ENCODE results near the gene CTNND1. TPM values are rescaled to one million over a fixed set of nuclear protein-coding genes. Genes with fewer than 3 reads are reported as not detected.

CTNND1 gene
- total RNA-seq, 4 donors from 2014 or later: 87.6 to 123 (median 93.8) TPM

DNA sequence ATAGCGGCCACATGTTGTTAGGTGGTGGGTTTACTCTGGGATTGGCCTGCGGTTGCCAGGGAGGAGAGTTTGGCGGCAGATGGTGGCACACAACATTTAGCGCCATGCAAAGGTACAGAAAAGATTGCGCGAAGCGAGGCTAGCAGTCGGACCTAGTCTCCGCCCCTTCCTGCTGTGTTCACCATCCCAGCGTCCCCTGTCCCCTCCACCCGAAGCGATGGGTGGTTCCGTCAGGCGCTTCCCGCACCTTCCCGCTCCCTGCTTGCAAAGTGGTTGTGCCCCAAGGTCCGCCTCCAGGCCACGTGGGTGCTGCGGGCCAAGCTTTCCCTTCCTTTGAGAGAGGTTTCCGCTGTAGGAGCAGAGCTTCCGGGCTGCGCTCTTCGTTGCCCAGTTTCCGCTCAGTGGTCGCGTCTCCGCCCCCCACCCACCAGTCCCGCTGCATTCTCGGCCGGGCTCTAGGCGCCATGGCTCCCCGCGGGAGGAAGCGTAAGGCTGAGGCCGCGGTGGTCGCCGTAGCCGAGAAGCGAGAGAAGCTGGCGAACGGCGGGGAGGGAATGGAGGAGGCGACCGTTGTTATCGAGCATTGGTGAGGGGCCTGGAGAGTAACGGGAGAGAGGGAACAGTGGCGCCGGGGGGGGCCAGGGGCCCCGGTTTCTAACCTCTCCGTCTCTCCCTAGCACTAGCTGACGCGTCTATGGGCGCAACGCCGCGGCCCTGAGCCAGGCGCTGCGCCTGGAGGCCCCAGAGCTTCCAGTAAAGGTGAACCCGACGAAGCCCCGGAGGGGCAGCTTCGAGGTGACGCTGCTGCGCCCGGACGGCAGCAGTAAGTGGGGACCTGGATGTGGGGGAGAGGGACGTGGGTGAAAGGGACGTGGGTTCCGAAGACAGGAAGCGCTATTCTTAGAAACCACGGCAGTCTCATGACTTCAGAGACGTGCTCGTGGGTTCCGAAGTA, 20.2 kb upstream of the CTNND1 start, which contains the start of gene SELENOH:
TSS of gene SELENOH (plus strand) at position 360 of the 955 bp plus-strand sequence. CDS start at position 465, 105 bp downstream.
- peak; percentile 100 for ATAC-seq
- Histone ChIP-seq H3K27me3 (no peaks in the 10 kb centered on the region), H3K36me3 (peaks cover 0 to 72% of the 10 kb centered on the region in 2 donors), H3K27ac (peak within 1 kb of the TSS; percentile 87 to 94 (median 90)), H3K9me3 (no peaks in the 10 kb centered on the region), H3K4me1 (peaks cover 0 to 28% (median 7%) of the 10 kb centered on the region in 3 donors), H3K4me3 (peak within 1 kb of the TSS; percentile 81 to 89)
- 0 to 1% methylated on average over 16 to 26 of the region's 75 CpGs for WGBS, 2 donors (ENCODE audit: low coverage in 1 of 2)
- TF ChIP-seq POLR2AphosphoS5 (IDR thresholded peaks at IDR 0.05) (peak; percentile 94), EP300 (IDR thresholded peaks at IDR 0.05) (no peak), POLR2A (IDR thresholded peaks at IDR 0.05) (peak; percentile 65 to 81)
- TF ChIP-seq, protein P1, sequence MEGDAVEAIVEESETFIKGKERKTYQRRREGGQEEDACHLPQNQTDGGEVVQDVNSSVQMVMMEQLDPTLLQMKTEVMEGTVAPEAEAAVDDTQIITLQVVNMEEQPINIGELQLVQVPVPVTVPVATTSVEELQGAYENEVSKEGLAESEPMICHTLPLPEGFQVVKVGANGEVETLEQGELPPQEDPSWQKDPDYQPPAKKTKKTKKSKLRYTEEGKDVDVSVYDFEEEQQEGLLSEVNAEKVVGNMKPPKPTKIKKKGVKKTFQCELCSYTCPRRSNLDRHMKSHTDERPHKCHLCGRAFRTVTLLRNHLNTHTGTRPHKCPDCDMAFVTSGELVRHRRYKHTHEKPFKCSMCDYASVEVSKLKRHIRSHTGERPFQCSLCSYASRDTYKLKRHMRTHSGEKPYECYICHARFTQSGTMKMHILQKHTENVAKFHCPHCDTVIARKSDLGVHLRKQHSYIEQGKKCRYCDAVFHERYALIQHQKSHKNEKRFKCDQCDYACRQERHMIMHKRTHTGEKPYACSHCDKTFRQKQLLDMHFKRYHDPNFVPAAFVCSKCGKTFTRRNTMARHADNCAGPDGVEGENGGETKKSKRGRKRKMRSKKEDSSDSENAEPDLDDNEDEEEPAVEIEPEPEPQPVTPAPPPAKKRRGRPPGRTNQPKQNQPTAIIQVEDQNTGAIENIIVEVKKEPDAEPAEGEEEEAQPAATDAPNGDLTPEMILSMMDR (IDR thresholded peaks at IDR 0.05): peak in 2 of 4 experiments; percentile 1 to 14

DNA sequence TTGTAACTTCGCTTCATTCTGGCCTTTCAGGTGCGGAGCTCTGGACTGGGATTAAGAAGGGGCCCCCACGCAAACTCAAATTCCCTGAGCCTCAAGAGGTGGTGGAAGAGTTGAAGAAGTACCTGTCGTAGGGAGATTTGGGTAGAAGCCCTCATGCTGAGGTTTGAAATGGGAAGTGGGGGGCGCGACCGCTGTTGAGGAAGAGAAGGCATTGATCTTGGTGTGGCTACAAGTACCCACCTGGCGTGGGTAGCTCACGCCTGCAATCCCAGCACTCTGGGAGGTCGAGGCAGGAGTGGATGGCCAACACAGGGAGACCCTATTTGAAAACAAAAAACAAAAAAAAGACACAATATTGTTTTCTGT, 19.5 kb upstream of the CTNND1 start:
- Histone ChIP-seq H3K27me3 (no peaks in the 10 kb centered on the region), H3K36me3 (peaks cover 0 to 78% of the 10 kb centered on the region in 2 donors), H3K9me3 (no peaks in the 10 kb centered on the region), H3K27ac (peak overlapping the region; percentile 87 to 94 (median 90)), H3K4me3 (peak overlapping the region; percentile 81 to 89), H3K4me1 (peaks cover 0 to 28% (median 7%) of the 10 kb centered on the region in 3 donors)
- ATAC-seq: no peak
- 2 to 4% methylated on average over 10 of the region's 10 CpGs for WGBS, 2 donors (ENCODE audit: low coverage in 1 of 2)
- no peak for TF ChIP-seq POLR2AphosphoS5 (IDR thresholded peaks at IDR 0.05)
- no peak for TF ChIP-seq EP300 (IDR thresholded peaks at IDR 0.05)
- TF ChIP-seq, protein P1 (IDR thresholded peaks at IDR 0.05): no peak
- no peak for TF ChIP-seq POLR2A (IDR thresholded peaks at IDR 0.05)

DNA sequence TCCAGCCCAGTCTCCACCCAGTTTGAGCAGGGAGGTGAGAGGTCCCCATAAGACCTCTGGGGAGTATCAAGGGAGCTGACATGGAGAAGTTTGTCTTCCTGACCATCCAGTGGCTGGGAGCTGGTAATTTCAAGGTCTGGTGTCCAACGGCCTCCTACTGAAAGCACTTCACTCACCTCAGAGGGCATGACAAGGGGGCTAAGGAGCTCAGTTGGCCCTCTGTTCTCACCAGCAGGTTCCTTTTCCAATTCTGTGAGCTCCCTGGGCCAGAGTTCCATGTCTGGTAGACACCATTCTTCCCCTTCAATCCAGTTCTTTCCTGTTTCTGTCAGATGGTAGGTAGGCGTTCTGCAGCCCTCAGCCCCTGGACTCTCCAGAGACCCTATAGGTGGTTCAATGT, 17.2 kb upstream of the CTNND1 start:
- Histone ChIP-seq H3K4me1 (peaks cover 0 to 28% (median 7%) of the 10 kb centered on the region in 3 donors), H3K4me3 (no peak overlapping the region), H3K9me3 (no peaks in the 10 kb centered on the region), H3K27ac (no peak overlapping the region), H3K27me3 (no peaks in the 10 kb centered on the region), H3K36me3 (peaks cover 0 to 65% of the 10 kb centered on the region in 2 donors)
- ATAC-seq: no peak
- TF ChIP-seq POLR2AphosphoS5 (IDR thresholded peaks at IDR 0.05) (no peak), POLR2A (IDR thresholded peaks at IDR 0.05) (no peak), EP300 (IDR thresholded peaks at IDR 0.05) (no peak)
- TF ChIP-seq, protein P1 (IDR thresholded peaks at IDR 0.05): no peak
- WGBS, 2 donors (ENCODE audit: low coverage in 1 of 2): 80% methylated on average over 2 of the region's 2 CpGs; no CpG with 5 or more reads in 1 of the 2 donors

DNA sequence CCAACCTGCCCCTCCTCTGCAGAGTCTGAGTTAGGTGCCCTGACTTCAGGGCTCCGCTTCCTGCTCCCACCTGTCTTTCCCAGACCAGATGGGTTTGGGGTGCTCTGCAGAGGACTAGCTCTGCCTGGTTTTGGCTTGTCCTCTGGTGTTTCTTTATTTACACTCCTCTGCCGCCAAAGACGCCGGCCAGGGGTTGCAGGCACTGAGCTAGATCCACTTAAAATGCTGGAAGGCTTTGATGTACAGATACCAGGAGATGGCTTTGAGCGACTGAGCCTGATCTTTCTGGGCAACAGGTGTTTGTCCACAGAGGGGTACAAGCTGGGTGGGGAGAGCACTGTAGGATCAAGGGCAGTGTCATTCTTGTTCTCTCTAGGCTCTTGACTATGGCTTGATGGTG, 16.4 kb upstream of the CTNND1 start:
- H3K27me3 ChIP-seq: no peaks in the 10 kb centered on the region
- peaks cover 0 to 28% (median 7%) of the 10 kb centered on the region in 3 donors for H3K4me1 ChIP-seq
- no peak overlapping the region for H3K4me3 ChIP-seq
- 100% methylated on average over 1 of the region's 5 CpGs for WGBS, 2 donors (ENCODE audit: low coverage in 1 of 2)
- ATAC-seq: no peak
- peaks cover 0 to 57% of the 10 kb centered on the region in 2 donors for H3K36me3 ChIP-seq
- no peaks in the 10 kb centered on the region for H3K9me3 ChIP-seq
- TF ChIP-seq POLR2A (IDR thresholded peaks at IDR 0.05): no peak
- TF ChIP-seq EP300 (IDR thresholded peaks at IDR 0.05): no peak
- TF ChIP-seq, protein P1 (IDR thresholded peaks at IDR 0.05): no peak
- no peak overlapping the region for H3K27ac ChIP-seq

Data from gastroesophageal sphincter (tissue), 4 donors.